PC-3 (cell line): ENCODE measurements around the gene ARL10.

ENCODE experiments used
- EZH2 ChIP-seq: fragments of 300-600 bp; sonication (generic); IDR thresholded peaks from one replicate; pipeline ENCODE4 v1.6.1; 2017; ENCODE audit warnings: antibody characterized with exemption, mild to moderate bottlenecking, low read length; ENCODE audit not compliant: unreplicated experiment
- TF ChIP-seq, protein P1 (sequence below): fragments of 300-600 bp; sonication (generic); conservative IDR thresholded peaks from 2 replicates; pipeline ENCODE4 v1.5.1; 2017; ENCODE audit warnings: antibody characterized with exemption, low read depth, mild to moderate bottlenecking, low read length

DNA sequence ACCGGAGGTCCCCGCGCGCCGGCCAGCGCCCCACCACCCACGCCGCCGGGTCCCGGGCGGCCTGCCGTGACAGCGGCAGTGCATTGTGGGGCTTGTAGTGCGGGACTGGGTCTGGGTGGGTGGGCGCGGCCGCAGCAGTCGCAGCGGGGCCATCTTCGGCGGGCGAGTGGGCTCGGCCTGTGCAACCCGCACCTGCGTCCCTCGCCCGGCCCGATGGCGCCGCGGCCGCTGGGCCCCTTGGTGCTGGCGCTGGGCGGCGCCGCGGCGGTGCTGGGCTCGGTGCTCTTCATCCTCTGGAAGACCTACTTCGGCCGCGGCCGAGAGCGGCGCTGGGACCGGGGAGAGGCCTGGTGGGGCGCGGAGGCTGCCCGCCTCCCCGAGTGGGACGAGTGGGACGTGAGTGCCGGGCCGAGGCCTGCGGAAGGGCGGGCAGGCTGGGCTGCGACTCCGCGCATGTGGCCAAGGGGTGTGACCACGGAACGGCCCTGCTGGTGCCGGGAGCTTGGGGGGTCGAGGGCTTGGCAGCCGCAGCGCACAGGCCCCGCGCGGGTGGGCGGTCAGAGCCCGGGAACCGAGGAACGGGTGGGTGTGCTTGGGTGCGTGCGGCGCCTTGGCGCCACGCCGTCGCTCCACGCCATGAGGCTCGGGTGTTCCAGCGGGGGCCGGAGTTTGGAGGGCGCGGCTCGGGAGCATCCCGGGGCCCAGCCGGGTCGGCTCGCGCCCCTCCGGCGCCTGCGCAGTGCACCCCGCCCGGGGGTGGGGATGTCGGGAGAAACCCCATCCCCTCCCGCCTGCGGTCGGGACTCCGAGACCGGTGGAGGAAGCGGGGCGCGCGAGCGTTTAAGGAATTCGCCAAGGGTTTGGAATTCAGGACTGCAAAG, at the start of gene ARL10:
- TF ChIP-seq, protein P1, sequence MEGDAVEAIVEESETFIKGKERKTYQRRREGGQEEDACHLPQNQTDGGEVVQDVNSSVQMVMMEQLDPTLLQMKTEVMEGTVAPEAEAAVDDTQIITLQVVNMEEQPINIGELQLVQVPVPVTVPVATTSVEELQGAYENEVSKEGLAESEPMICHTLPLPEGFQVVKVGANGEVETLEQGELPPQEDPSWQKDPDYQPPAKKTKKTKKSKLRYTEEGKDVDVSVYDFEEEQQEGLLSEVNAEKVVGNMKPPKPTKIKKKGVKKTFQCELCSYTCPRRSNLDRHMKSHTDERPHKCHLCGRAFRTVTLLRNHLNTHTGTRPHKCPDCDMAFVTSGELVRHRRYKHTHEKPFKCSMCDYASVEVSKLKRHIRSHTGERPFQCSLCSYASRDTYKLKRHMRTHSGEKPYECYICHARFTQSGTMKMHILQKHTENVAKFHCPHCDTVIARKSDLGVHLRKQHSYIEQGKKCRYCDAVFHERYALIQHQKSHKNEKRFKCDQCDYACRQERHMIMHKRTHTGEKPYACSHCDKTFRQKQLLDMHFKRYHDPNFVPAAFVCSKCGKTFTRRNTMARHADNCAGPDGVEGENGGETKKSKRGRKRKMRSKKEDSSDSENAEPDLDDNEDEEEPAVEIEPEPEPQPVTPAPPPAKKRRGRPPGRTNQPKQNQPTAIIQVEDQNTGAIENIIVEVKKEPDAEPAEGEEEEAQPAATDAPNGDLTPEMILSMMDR: no peak
- TF ChIP-seq EZH2: no peak
